ENCODE results near the gene NDST4. TPM values are rescaled to one million over a fixed set of nuclear protein-coding genes. Genes with fewer than 3 reads are reported as not detected.
A peak's percentile ranks its signal among the peaks of the same experiment; 100 is the strongest.

Gene NDST4
- total and polyA plus RNA-seq, 10 donors, result 0.06 to 7.7 (median 1.3) TPM; not detected in 2

GRCh38 chr4:114815760-114816159, 297.7 kb downstream of the NDST4 start:
- 92 to 98% (median 93%) methylated on average over 1 of the region's 1 CpG for whole genome bisulfite sequencing, 5 donors
- TF ChIP-seq POLR2AphosphoS5 (IDR thresholded peaks at IDR 0.05), result no peak
- TF ChIP-seq POLR2A (IDR thresholded peaks at IDR 0.05), result no peak
- TF ChIP-seq CTCF (IDR thresholded peaks at IDR 0.05 in 8 of 11, conservative IDR thresholded peaks at IDR 0.05 in 3 of 11), result no peak
- H3K27me3 ChIP-seq (replicated peaks in 1 of 7), result no peaks in the 10 kb centered on the region
- no peak for DNase-seq
- H3K27ac ChIP-seq, result no peak overlapping the region
- H3K36me3 ChIP-seq, result no peaks in the 10 kb centered on the region
- H3K9me3 ChIP-seq, result no peaks in the 10 kb centered on the region
- H3K4me3 ChIP-seq, result no peak overlapping the region
- H3K4me1 ChIP-seq, result no peaks in the 10 kb centered on the region
- intact Hi-C loops (cut with DNase I; ENCODE audit: low total_unique reads), result no loop called here

- intact Hi-C loops (cut with DNase I; ENCODE audit: low total_unique reads), result no loop called here
- H3K9me3 ChIP-seq, result no peaks in the 10 kb centered on the region
- no peak for DNase-seq
- 78 to 94% (median 88%) methylated on average over 1 of the region's 1 CpG for WGBS, 5 donors
- H3K27ac ChIP-seq, result no peak overlapping the region
- H3K36me3 ChIP-seq, result no peaks in the 10 kb centered on the region
- no peaks in the 10 kb centered on the region for H3K27me3 ChIP-seq (replicated peaks in 1 of 7)
- TF ChIP-seq CTCF (IDR thresholded peaks at IDR 0.05 in 8 of 11, conservative IDR thresholded peaks at IDR 0.05 in 3 of 11) (no peak), POLR2AphosphoS5 (IDR thresholded peaks at IDR 0.05) (no peak), POLR2A (IDR thresholded peaks at IDR 0.05) (no peak)
- H3K4me3 ChIP-seq, result no peak overlapping the region
- no peaks in the 10 kb centered on the region for H3K4me1 ChIP-seq
Measured at GRCh38 chr4:114813961-114814360, 299.5 kb downstream of the NDST4 start.

GRCh38 chr4:114811564-114812301, 301.7 kb downstream of the NDST4 start:
- H3K27me3 ChIP-seq (replicated peaks in 1 of 7), result no peaks in the 10 kb centered on the region
- DNase-seq, result no peak
- TF ChIP-seq POLR2AphosphoS5 (IDR thresholded peaks at IDR 0.05) (no peak), POLR2A (IDR thresholded peaks at IDR 0.05) (no peak), CTCF (IDR thresholded peaks at IDR 0.05 in 8 of 11, conservative IDR thresholded peaks at IDR 0.05 in 3 of 11) (no peak)
- H3K4me3 ChIP-seq, result no peak overlapping the region
- 72 to 86% (median 82%) methylated on average over 4 of the region's 4 CpGs for WGBS, 5 donors
- intact Hi-C loops (cut with DNase I; ENCODE audit: low total_unique reads), result no loop called here
- no peaks in the 10 kb centered on the region for H3K9me3 ChIP-seq
- no peak overlapping the region for H3K27ac ChIP-seq
- H3K36me3 ChIP-seq, result no peaks in the 10 kb centered on the region
- H3K4me1 ChIP-seq, result no peaks in the 10 kb centered on the region

GRCh38 chr4:114807759-114808404, 305.5 kb downstream of the NDST4 start:
- intact Hi-C loops (cut with DNase I; ENCODE audit: low total_unique reads), result no loop called here
- Histone ChIP-seq H3K36me3 (no peaks in the 10 kb centered on the region), H3K27me3 (replicated peaks in 1 of 7) (no peaks in the 10 kb centered on the region), H3K4me3 (no peak overlapping the region), H3K27ac (no peak overlapping the region), H3K9me3 (no peaks in the 10 kb centered on the region), H3K4me1 (no peaks in the 10 kb centered on the region)
- WGBS, 5 donors, result 40 to 53% (median 51%) methylated on average over 14 of the region's 14 CpGs
- no peak for DNase-seq
- TF ChIP-seq CTCF (IDR thresholded peaks at IDR 0.05 in 8 of 11, conservative IDR thresholded peaks at IDR 0.05 in 3 of 11), result peak; percentile 24 to 75 (median 59)
- no peak for TF ChIP-seq POLR2A (IDR thresholded peaks at IDR 0.05)
- no peak for TF ChIP-seq POLR2AphosphoS5 (IDR thresholded peaks at IDR 0.05)

Measured in spleen (tissue), 11 donors.